ENCODE measurements around the gene CD276. TPM values are rescaled to one million over a fixed set of nuclear protein-coding genes. Genes with fewer than 3 reads are reported as not detected.
A peak's percentile ranks its signal among the peaks of the same experiment; 100 is the strongest.

CD276 gene
- total RNA-seq, 4 donors from 2014 or later, result 11.5 to 85.7 (median 30.0) TPM

DNA sequence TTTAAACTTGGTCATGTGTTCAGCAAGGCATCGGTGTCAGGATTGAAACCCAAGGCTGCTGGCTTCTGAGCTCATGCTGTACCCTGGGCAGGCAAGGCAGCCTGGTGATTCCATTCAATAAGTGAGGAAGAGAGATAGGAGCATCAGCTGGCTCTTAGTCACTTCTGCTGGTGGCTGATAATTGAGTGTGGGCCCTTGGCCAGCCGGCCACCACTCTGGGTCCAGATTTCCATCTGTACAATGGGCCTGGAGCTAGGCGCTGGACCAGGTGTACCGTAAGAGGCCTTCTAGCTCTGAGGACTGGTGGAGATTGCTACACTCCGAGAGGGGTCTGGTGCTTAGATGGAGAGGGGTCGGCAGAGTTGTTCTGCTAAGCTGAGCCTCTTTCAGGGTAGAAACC, 4.3 kb downstream of the CD276 start:
- H3K27ac ChIP-seq, result peak overlapping the region; percentile 18 to 72
- TF ChIP-seq, protein P1, sequence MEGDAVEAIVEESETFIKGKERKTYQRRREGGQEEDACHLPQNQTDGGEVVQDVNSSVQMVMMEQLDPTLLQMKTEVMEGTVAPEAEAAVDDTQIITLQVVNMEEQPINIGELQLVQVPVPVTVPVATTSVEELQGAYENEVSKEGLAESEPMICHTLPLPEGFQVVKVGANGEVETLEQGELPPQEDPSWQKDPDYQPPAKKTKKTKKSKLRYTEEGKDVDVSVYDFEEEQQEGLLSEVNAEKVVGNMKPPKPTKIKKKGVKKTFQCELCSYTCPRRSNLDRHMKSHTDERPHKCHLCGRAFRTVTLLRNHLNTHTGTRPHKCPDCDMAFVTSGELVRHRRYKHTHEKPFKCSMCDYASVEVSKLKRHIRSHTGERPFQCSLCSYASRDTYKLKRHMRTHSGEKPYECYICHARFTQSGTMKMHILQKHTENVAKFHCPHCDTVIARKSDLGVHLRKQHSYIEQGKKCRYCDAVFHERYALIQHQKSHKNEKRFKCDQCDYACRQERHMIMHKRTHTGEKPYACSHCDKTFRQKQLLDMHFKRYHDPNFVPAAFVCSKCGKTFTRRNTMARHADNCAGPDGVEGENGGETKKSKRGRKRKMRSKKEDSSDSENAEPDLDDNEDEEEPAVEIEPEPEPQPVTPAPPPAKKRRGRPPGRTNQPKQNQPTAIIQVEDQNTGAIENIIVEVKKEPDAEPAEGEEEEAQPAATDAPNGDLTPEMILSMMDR (IDR thresholded peaks at IDR 0.05), result no peak
- TF ChIP-seq POLR2A (IDR thresholded peaks at IDR 0.05), result no peak
- H3K4me3 ChIP-seq, result no peak overlapping the region
- H3K9me3 ChIP-seq, result no peaks in the 10 kb centered on the region
- intact Hi-C loops (cut with DNase I; ENCODE audit: low total_unique reads), result no loop called here
- H3K27me3 ChIP-seq, result no peaks in the 10 kb centered on the region
- H3K4me1 ChIP-seq, result peaks cover 13% of the 10 kb centered on the region in 2 donors
- H3K36me3 ChIP-seq, result no peaks in the 10 kb centered on the region
- no peak for DNase-seq

DNA sequence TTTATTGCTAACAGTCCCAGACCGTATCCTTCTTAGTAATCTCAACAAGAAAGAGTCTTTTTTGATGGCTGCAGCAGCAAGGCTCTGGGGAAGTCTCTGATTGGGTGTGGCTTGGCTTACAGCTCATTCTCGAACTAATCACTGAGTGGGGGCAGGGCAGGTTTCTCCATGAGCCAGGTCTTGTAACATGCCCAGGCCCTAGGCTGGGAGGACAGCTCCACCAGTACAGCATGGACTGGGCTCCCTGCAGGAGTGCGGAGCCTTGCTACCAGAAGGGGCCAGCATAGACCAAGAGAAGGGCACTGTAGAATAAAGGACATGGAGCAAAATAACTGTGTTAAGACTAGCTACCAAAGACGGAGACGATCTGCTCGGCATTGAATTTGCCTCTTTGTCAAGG, 7.2 kb downstream of the CD276 start:
- Histone ChIP-seq H3K27me3 (no peaks in the 10 kb centered on the region), H3K4me1 (peaks cover 9 to 13% of the 10 kb centered on the region in 2 donors), H3K4me3 (no peak overlapping the region), H3K9me3 (no peaks in the 10 kb centered on the region), H3K36me3 (no peaks in the 10 kb centered on the region), H3K27ac (no peak overlapping the region)
- intact Hi-C loops (cut with DNase I; ENCODE audit: low total_unique reads), result loop anchor here (10.0 kb wide), 1 partner anchor 57 kb away; the partner anchor contains the start of gene NPTN
- DNase-seq, result peak in 1 of 2 donors; percentile 54
- TF ChIP-seq POLR2A (IDR thresholded peaks at IDR 0.05), result no peak
- TF ChIP-seq, protein P1 (IDR thresholded peaks at IDR 0.05), result no peak

DNA sequence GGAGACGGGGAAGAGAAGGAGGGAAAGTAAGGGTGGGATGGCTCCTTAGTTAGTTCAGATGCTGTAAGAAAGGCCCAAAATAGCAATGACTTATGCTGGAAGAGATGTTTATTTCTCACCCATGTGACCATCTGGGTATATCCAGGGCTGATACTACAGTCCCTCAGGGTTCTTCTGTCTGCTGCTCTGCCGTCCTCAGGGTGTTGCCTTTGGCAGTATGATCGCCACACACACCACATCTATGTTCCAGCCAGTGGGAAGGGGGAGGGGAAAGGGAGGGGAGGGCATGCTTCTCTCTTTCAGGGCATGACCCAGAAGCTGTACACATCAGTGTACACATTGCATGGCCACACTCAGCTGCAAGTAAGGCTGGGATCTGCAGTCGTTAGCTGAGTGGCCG, 10.2 kb downstream of the CD276 start:
- Histone ChIP-seq H3K27ac (no peak overlapping the region), H3K27me3 (no peaks in the 10 kb centered on the region), H3K4me3 (no peak overlapping the region), H3K36me3 (no peaks in the 10 kb centered on the region), H3K4me1 (peaks cover 0 to 10% of the 10 kb centered on the region in 2 donors), H3K9me3 (no peaks in the 10 kb centered on the region)
- intact Hi-C loops (cut with DNase I; ENCODE audit: low total_unique reads), result loop anchor here (10.0 kb wide), 1 partner anchor 60 kb away; the partner anchor contains the start of gene NPTN
- DNase-seq, result no peak
- TF ChIP-seq, protein P1 (IDR thresholded peaks at IDR 0.05), result no peak
- TF ChIP-seq POLR2A (IDR thresholded peaks at IDR 0.05), result no peak

DNA sequence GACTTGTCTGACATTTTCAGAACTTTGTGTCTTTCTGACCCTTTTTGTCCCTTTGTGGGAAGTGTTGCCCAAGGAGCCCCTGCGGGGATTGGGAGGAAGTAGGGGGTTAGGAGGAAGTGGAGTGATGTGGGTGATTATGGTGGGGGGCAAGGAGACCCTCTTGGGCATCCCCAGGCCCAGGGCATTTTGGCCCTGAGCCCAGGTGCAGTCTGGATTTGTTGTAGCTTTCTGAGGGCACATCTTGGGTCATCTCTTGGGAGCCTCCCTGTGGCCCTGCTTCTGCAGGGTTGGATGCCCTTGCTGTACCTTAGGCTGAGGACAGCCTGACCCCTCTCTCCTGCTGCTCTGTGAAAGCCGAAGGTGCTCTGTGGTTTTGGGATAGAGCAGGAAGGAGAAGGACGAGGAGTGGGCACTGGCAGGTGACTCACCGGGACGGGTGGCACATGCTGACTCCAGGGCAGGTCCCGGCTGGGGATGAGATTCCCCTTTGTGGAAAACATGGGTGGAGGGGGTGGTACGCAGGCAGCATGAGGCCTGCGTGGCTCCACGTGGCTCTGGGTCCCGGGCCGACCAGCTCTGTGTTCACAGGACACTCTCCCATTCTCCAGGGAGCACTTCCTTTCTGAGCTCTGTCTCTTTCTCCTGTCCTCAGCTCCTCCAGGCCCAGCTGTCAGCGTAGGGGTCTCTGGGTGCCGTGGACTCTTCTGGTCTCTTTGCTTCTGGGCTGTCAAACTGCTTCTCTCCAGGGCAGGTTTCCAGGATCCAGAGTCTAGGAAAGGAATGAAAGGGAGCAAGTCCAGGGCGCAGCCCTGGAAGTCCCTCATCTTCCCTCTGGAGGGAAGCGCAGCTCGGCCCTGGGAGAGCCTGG, 11.8 kb downstream of the CD276 start:
- peaks cover 0 to 10% of the 10 kb centered on the region in 2 donors for H3K4me1 ChIP-seq

More for the DNA sequence above, 11.8 kb downstream of the CD276 start:
- no peak for DNase-seq
- Histone ChIP-seq H3K4me3 (no peak overlapping the region), H3K9me3 (no peaks in the 10 kb centered on the region), H3K27me3 (no peaks in the 10 kb centered on the region), H3K27ac (no peak overlapping the region), H3K36me3 (no peaks in the 10 kb centered on the region)
- intact Hi-C loops (cut with DNase I; ENCODE audit: low total_unique reads), result loop anchor here (10.0 kb wide), 1 partner anchor 61 kb away; the partner anchor contains the start of gene NPTN
- no peak for TF ChIP-seq POLR2A (IDR thresholded peaks at IDR 0.05)
- TF ChIP-seq, protein P1 (IDR thresholded peaks at IDR 0.05), result no peak
